ENCODE results near the gene IL1RL1.

Gene IL1RL1

GRCh38 chr2:102340778-102341177, 29.4 kb downstream of the IL1RL1 start:
- no peaks in the 10 kb centered on the region for H3K9me3 ChIP-seq (ENCODE audit: low read length)
- no peak overlapping the region for H3K9ac ChIP-seq (ENCODE audit: low read length)
- H3K4me1 ChIP-seq (ENCODE audit: insufficient read depth, low read length): no peaks in the 10 kb centered on the region
- H3K36me3 ChIP-seq (ENCODE audit: insufficient read depth, low read length): no peaks in the 10 kb centered on the region
- H3K27me3 ChIP-seq (ENCODE audit: control insufficient read depth in 1 of 2, insufficient read depth in 2 of 2, low read length in 2 of 2): no peaks in the 10 kb centered on the region
- H3K27ac ChIP-seq (ENCODE audit: low read depth, low read length): no peak overlapping the region
- H3K4me3 ChIP-seq (ENCODE audit: low read depth in 1 of 2, low read length in 2 of 2): no peak overlapping the region

GRCh38 chr2:102342888-102343287, 31.5 kb downstream of the IL1RL1 start:
- no peak overlapping the region for H3K4me3 ChIP-seq (ENCODE audit: low read depth in 1 of 2, low read length in 2 of 2)
- H3K27me3 ChIP-seq (ENCODE audit: control insufficient read depth in 1 of 2, insufficient read depth in 2 of 2, low read length in 2 of 2): no peaks in the 10 kb centered on the region
- H3K36me3 ChIP-seq (ENCODE audit: insufficient read depth, low read length): no peaks in the 10 kb centered on the region
- H3K9ac ChIP-seq (ENCODE audit: low read length): no peak overlapping the region
- H3K9me3 ChIP-seq (ENCODE audit: low read length): no peaks in the 10 kb centered on the region
- no peaks in the 10 kb centered on the region for H3K4me1 ChIP-seq (ENCODE audit: insufficient read depth, low read length)
- H3K27ac ChIP-seq (ENCODE audit: low read depth, low read length): no peak overlapping the region

GRCh38 chr2:102344397-102344796, 33.0 kb downstream of the IL1RL1 start:
- Histone ChIP-seq H3K4me1 (ENCODE audit: insufficient read depth, low read length) (no peaks in the 10 kb centered on the region), H3K9ac (ENCODE audit: low read length) (no peak overlapping the region), H3K9me3 (ENCODE audit: low read length) (no peaks in the 10 kb centered on the region), H3K36me3 (ENCODE audit: insufficient read depth, low read length) (no peaks in the 10 kb centered on the region), H3K27me3 (ENCODE audit: control insufficient read depth in 1 of 2, insufficient read depth in 2 of 2, low read length in 2 of 2) (no peaks in the 10 kb centered on the region), H3K4me3 (ENCODE audit: low read depth in 1 of 2, low read length in 2 of 2) (no peak overlapping the region), H3K27ac (ENCODE audit: low read depth, low read length) (no peak overlapping the region)

- no peak overlapping the region for H3K4me3 ChIP-seq (ENCODE audit: low read depth in 1 of 2, low read length in 2 of 2)
- H3K36me3 ChIP-seq (ENCODE audit: insufficient read depth, low read length): no peaks in the 10 kb centered on the region
- no peaks in the 10 kb centered on the region for H3K9me3 ChIP-seq (ENCODE audit: low read length)
- H3K9ac ChIP-seq (ENCODE audit: low read length): no peak overlapping the region
- H3K27ac ChIP-seq (ENCODE audit: low read depth, low read length): no peak overlapping the region
- no peaks in the 10 kb centered on the region for H3K27me3 ChIP-seq (ENCODE audit: control insufficient read depth in 1 of 2, insufficient read depth in 2 of 2, low read length in 2 of 2)
- no peaks in the 10 kb centered on the region for H3K4me1 ChIP-seq (ENCODE audit: insufficient read depth, low read length)
Measured at GRCh38 chr2:102345329-102345920, 34.1 kb downstream of the IL1RL1 start.

GRCh38 chr2:102346381-102347130, 35.2 kb downstream of the IL1RL1 start:
- H3K27ac ChIP-seq (ENCODE audit: low read depth, low read length): no peak overlapping the region
- no peak overlapping the region for H3K4me3 ChIP-seq (ENCODE audit: low read depth in 1 of 2, low read length in 2 of 2)
- H3K36me3 ChIP-seq (ENCODE audit: insufficient read depth, low read length): no peaks in the 10 kb centered on the region

GRCh38 chr2:102350137-102350793, 38.9 kb downstream of the IL1RL1 start:
- Histone ChIP-seq H3K9me3 (ENCODE audit: low read length) (no peaks in the 10 kb centered on the region), H3K4me1 (ENCODE audit: insufficient read depth, low read length) (no peaks in the 10 kb centered on the region), H3K36me3 (ENCODE audit: insufficient read depth, low read length) (no peaks in the 10 kb centered on the region), H3K4me3 (ENCODE audit: low read depth in 1 of 2, low read length in 2 of 2) (no peak overlapping the region), H3K27ac (ENCODE audit: low read depth, low read length) (no peak overlapping the region), H3K9ac (ENCODE audit: low read length) (no peak overlapping the region), H3K27me3 (ENCODE audit: control insufficient read depth in 1 of 2, insufficient read depth in 2 of 2, low read length in 2 of 2) (no peaks in the 10 kb centered on the region)

More at GRCh38 chr2:102346381-102347130, 35.2 kb downstream of the IL1RL1 start:
- Histone ChIP-seq H3K27me3 (ENCODE audit: control insufficient read depth in 1 of 2, insufficient read depth in 2 of 2, low read length in 2 of 2) (no peaks in the 10 kb centered on the region), H3K9ac (ENCODE audit: low read length) (no peak overlapping the region), H3K4me1 (ENCODE audit: insufficient read depth, low read length) (no peaks in the 10 kb centered on the region), H3K9me3 (ENCODE audit: low read length) (no peaks in the 10 kb centered on the region)

GRCh38 chr2:102355526-102356380, 44.4 kb downstream of the IL1RL1 start, which contains the start of gene IL18R1:
Gene IL18R1 (plus strand): TSS chr2:102355796. CDS start chr2:102362661, 6,865 bp downstream.
- H3K9ac ChIP-seq (ENCODE audit: low read length): peak within 1 kb of the TSS; percentile 39
- H3K4me3 ChIP-seq (ENCODE audit: low read depth in 1 of 2, low read length in 2 of 2): peak within 1 kb of the TSS; percentile 62 to 71
- H3K9me3 ChIP-seq (ENCODE audit: low read length): no peaks in the 10 kb centered on the region
- no peaks in the 10 kb centered on the region for H3K36me3 ChIP-seq (ENCODE audit: insufficient read depth, low read length)
- no peak within 1 kb of the TSS for H3K27ac ChIP-seq (ENCODE audit: low read depth, low read length)
- H3K4me1 ChIP-seq (ENCODE audit: insufficient read depth, low read length): no peaks in the 10 kb centered on the region
- no peaks in the 10 kb centered on the region for H3K27me3 ChIP-seq (ENCODE audit: control insufficient read depth in 1 of 2, insufficient read depth in 2 of 2, low read length in 2 of 2)

- no peaks in the 10 kb centered on the region for H3K9me3 ChIP-seq (ENCODE audit: low read length)
- H3K4me1 ChIP-seq (ENCODE audit: insufficient read depth, low read length): no peaks in the 10 kb centered on the region
- H3K27ac ChIP-seq (ENCODE audit: low read depth, low read length): no peak overlapping the region
- H3K27me3 ChIP-seq (ENCODE audit: control insufficient read depth in 1 of 2, insufficient read depth in 2 of 2, low read length in 2 of 2): no peaks in the 10 kb centered on the region
- peak overlapping the region; percentile 62 to 71 for H3K4me3 ChIP-seq (ENCODE audit: low read depth in 1 of 2, low read length in 2 of 2)
- peak overlapping the region; percentile 39 for H3K9ac ChIP-seq (ENCODE audit: low read length)
- H3K36me3 ChIP-seq (ENCODE audit: insufficient read depth, low read length): no peaks in the 10 kb centered on the region
Measured at GRCh38 chr2:102356381-102356712, 45.0 kb downstream of the IL1RL1 start.

GRCh38 chr2:102356741-102357140, 45.4 kb downstream of the IL1RL1 start:
- Histone ChIP-seq H3K27me3 (ENCODE audit: control insufficient read depth in 1 of 2, insufficient read depth in 2 of 2, low read length in 2 of 2) (no peaks in the 10 kb centered on the region), H3K9ac (ENCODE audit: low read length) (no peak overlapping the region), H3K9me3 (ENCODE audit: low read length) (no peaks in the 10 kb centered on the region), H3K27ac (ENCODE audit: low read depth, low read length) (no peak overlapping the region), H3K4me3 (ENCODE audit: low read depth in 1 of 2, low read length in 2 of 2) (peak overlapping the region in 1 of 2 donors; percentile 71), H3K4me1 (ENCODE audit: insufficient read depth, low read length) (no peaks in the 10 kb centered on the region), H3K36me3 (ENCODE audit: insufficient read depth, low read length) (no peaks in the 10 kb centered on the region)

- H3K27me3 ChIP-seq (ENCODE audit: control insufficient read depth in 1 of 2, insufficient read depth in 2 of 2, low read length in 2 of 2): no peaks in the 10 kb centered on the region
- H3K36me3 ChIP-seq (ENCODE audit: insufficient read depth, low read length): no peaks in the 10 kb centered on the region
- H3K9me3 ChIP-seq (ENCODE audit: low read length): no peaks in the 10 kb centered on the region
- no peak overlapping the region for H3K9ac ChIP-seq (ENCODE audit: low read length)
- no peaks in the 10 kb centered on the region for H3K4me1 ChIP-seq (ENCODE audit: insufficient read depth, low read length)
- no peak overlapping the region for H3K4me3 ChIP-seq (ENCODE audit: low read depth in 1 of 2, low read length in 2 of 2)
- H3K27ac ChIP-seq (ENCODE audit: low read depth, low read length): no peak overlapping the region
Measured at GRCh38 chr2:102357937-102358336, 46.6 kb downstream of the IL1RL1 start.

GRCh38 chr2:102358496-102358895, 47.1 kb downstream of the IL1RL1 start:
- Histone ChIP-seq H3K9me3 (ENCODE audit: low read length) (no peaks in the 10 kb centered on the region), H3K9ac (ENCODE audit: low read length) (no peak overlapping the region), H3K4me1 (ENCODE audit: insufficient read depth, low read length) (no peaks in the 10 kb centered on the region), H3K36me3 (ENCODE audit: insufficient read depth, low read length) (no peaks in the 10 kb centered on the region), H3K4me3 (ENCODE audit: low read depth in 1 of 2, low read length in 2 of 2) (no peak overlapping the region), H3K27ac (ENCODE audit: low read depth, low read length) (no peak overlapping the region), H3K27me3 (ENCODE audit: control insufficient read depth in 1 of 2, insufficient read depth in 2 of 2, low read length in 2 of 2) (no peaks in the 10 kb centered on the region)

Measured in muscle layer of colon (tissue), 2 donors.